SKM-1 treated with dmso at 0.1 percent for 144 hours (cell line): ENCODE results near the gene COL4A1.

Experiments
- DNase-seq: peaks from one replicate; lab custom pipeline; 2025; ENCODE audit not compliant: unreplicated experiment; lab: John Stamatoyannopoulos, UW

The COL4A1 gene

DNA sequence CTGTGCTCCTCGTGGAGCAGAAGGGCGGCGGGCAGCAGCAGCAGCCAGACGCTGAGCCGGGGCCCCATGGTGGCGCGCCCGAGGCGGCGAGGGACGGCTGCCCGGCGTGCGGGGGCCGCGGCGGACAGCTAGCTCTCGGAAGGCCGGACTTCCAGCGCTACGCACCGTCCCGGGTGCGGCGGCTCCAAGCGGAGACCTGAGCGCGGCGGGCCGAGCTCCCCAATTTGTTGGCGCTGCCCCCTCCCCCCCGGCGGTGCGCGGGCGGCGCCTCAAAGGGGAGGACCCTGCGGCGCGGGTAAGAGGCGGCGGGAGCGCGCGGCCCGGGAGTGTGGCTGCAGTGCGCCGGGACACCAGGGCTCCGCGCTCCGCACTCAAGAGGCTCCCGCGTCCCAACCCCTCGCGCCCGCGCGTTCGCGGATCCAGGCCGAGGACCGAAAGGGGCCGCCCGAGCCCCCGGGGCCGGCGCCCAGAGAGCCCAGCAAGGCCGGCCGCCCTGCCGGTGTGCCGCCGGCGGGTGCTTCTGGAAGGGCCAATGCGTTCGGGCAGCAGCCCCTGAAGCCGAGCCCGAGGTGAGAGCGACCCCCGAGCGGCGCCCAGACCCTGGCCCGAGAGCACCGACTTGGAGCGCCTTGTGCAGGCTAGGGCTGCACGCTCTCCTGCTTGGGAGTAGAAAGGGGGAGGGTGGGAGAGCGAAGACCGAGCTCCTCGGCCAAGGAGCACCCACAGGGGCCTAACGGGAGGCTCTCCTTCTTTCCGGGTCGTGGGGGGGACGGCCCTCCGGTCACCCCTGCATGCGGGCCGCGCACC lies at the start of gene COL4A1, which contains the start of gene COL4A2:
Gene COL4A1, minus strand, starts transcription at position 198 of the 807 bp plus-strand sequence. Its CDS starts 130 bp downstream, at position 68.
Gene COL4A2, plus strand, starts transcription at position 325 of the 807 bp plus-strand sequence. CDS start 620 bp downstream, outside the sequence.
- no peak for DNase-seq

GRCh38 chr13:110356362-110356761 lies 49.4 kb upstream of the COL4A1 start:
- no peak for DNase-seq

DNA sequence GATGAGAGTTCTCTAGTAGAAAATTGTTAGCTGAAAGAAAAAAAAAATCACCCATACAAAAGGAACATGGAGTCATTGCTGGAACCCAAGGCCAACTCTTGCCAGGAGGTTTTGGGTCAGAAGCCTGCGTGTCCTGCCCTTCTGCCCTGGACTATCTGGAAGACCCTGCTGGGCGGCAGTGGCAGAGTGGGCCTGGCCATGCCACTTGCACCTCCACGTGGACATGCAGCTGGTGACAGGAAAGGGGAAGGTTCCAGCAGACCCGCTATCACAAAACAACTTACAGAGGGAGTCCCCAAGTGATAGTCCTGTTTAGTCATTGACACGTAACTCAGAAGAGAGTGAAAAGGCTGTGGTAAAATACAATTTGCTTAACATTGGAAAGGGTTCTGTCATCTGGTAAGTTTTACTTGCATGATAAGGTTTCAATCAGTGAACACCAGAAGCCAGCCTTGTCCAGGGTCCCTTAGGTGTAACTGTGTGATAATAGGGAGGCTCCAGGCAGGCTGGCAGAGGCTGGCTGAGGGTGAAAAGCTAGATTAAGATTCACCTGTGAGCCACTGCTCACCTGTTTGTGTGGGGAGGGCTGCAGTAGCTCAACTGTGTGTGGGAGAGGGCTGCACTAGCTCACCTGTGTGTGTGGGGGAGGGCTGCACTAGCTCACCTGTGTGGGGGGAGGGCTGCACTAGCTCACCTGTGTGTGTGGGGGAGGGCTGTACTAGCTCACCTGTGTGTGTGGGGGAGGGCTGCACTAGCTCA lies 47.9 kb upstream of the COL4A1 start:
- no peak for DNase-seq

DNA sequence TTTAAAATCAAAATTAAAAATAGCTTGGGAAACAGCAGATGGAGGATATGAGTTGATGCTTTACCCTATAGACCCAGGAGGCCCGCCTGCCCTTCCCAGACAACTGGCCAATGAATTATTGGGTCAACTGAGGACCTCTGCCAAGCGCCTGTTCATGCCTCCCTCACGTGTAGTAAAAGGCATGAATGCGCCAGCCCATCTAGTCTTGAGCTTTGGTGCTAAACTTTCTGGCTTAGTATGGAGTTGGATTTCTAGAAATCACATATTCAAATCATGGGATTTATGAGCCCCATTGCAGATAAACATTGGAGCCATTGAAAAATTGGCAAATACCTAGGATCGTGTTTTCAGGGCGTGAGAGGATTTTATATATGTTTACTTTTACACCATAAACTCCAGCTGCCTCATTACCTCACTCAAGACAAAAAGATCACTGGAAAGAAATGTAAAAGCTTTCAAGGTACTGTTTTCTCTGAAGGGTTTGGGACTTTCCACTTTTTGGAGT lies 47.2 kb upstream of the COL4A1 start:
- DNase-seq, result no peak

DNA sequence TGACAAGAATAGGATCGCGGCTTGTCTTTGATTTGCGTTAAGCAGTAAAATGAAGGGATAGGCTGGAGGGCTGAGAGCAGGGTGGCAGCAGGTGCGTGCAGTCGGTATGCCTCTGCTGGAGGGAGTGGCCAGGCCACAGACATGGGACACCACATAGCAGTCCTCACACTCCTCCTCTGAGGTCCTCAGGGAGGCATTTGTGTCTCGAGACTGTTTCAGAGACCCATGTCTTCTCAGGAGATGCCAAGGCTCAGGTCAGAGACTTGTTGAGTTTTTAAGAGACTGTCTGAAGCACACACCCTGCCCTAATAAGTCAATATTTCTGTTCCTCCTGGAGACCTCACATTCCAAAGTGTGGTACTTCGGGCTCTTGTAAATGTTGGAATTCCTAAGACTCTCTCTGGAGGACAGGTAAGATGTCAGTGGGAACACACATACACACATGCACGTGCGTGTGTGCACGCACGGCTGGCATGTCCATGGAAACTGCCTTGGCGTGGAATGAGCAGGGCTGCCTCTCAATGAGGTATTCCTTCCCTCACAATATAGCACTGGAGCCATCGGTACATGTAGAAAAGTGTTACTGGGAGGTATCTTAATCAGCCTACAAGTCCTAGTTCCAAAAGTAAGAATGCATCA lies 46.5 kb upstream of the COL4A1 start:
- DNase-seq, result no peak

GRCh38 chr13:110352735-110353134 lies 45.8 kb upstream of the COL4A1 start:
- DNase-seq, result no peak

- no peak for DNase-seq
Observed at GRCh38 chr13:110351636-110352420, 44.9 kb upstream of the COL4A1 start.

DNA sequence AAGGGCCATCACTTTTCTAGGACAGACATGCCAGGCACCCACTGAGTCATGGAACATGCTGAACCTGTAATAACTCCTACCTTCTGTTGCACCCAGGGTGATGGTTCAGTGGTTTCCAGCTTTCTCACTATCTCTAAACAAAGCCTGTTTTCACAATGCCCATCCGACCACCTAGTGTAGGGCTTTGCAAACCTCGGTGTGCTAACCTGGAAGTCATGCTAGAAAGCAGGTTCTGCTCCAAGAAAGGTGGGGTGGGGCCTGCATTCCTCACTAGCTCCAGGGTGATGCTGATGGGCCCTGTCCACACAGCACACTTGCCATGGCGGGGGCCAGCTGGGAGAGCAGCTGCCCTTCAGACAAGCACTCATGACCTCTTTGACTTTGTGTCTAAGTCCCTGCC lies 43.6 kb upstream of the COL4A1 start:
- DNase-seq, result no peak

DNA sequence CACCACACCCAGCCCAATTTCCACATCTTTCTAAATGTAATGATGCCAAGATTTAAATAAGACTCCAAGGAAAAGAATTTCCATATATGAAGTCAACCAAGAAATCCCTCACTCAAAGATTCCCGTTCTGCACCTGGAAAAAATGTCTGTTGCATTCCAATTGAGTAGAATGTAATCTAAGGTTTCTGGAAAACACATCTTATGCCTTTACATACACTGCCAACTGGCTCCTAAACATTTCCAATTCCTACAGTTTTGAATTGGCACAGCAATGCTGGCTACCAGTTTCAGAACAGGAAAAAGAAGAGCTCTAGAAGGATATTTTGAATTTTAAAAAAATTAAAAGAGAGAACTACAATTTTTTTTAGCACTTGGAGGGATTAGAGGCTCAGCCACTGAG lies 43.1 kb upstream of the COL4A1 start:
- no peak for DNase-seq

- no peak for DNase-seq
Observed at GRCh38 chr13:110349239-110349638, 42.3 kb upstream of the COL4A1 start.

GRCh38 chr13:110348309-110349105 lies 41.5 kb upstream of the COL4A1 start:
- DNase-seq, result no peak

- DNase-seq, result no peak
Observed at GRCh38 chr13:110347535-110348308, 40.8 kb upstream of the COL4A1 start.

GRCh38 chr13:110347088-110347487 lies 40.1 kb upstream of the COL4A1 start:
- DNase-seq, result no peak

DNA sequence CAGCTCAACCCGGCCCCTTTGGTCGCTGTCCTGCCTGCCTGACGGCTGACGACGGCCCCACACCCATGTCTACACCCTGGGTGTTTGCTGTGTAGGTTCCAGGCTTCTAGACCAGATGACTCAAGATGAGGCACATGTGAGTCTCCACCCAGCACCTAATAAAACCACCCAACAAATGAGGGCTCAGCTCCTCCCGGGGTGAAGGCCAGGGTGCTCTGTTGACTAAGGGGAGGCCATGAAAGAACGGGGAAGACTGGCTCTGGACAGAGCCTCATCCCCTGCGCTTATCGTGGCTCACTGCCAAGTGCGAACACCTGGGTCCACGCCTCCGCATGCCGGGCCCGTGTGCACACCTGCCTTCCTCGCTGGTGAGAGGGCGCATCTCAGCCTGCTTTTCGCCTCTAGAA lies 39.7 kb upstream of the COL4A1 start:
- no peak for DNase-seq

- DNase-seq, result no peak
Observed at GRCh38 chr13:110345701-110346100, 38.7 kb upstream of the COL4A1 start.

DNA sequence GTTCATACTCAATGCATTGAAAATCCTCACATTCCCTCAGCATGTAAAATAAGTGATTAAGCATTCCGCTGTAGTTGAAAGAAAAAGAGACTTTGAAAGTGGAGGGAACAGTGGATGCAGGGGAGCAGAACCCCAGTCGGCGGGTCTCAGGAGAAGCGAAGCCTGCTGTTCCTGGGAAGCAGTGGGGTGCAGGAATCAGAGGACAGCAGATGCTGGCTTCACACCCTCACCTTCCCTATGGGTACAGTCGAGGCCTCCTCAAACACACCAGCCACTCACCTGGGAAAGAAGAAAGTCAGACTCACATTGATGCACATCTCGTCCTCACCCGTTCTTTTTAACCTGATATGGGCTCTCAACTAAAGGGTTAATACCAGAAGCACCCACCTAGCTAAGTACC lies 38.3 kb upstream of the COL4A1 start:
- DNase-seq, result no peak

GRCh38 chr13:110344320-110344719 lies 37.4 kb upstream of the COL4A1 start:
- DNase-seq, result no peak

GRCh38 chr13:110343241-110343865 lies 36.4 kb upstream of the COL4A1 start:
- no peak for DNase-seq

- no peak for DNase-seq
Observed at GRCh38 chr13:110342474-110342873, 35.5 kb upstream of the COL4A1 start.
